SH-SY5Y (cell line): Measurements from ENCODE around the gene RAP1GAP2.

Source experiments
- GATA2 ChIP-seq: IDR thresholded peaks from 2 replicates; pipeline ENCODE4 v1.6.1; 2011; ENCODE audit warnings: mild to moderate bottlenecking, low read depth, low read length
- GATA3 ChIP-seq: IDR thresholded peaks from 2 replicates; pipeline ENCODE4 v1.6.1; 2011; ENCODE audit warnings: low read depth, mild to moderate bottlenecking, low read length, moderate library complexity

Gene RAP1GAP2

DNA sequence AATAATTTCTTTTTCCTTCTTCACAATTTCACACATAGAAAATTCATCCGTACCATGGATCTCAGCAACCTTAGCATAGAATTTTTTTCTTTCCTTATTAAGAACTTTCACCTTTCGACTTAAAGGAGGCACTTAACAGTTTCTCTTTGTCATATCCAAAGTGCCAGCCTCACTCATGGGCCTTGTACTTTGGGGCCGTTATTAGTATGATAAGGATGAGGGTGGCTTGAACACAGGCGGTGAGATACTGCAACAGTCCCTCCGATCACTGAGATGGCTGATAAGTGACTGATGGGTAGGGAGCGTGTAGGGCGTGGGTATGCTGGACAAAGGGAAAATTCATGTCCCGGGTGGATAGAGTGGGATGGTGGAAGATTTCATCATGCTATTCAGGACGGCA, 181.9 kb downstream of the RAP1GAP2 start:
- TF ChIP-seq GATA2, result no peak
- no peak for TF ChIP-seq GATA3

- TF ChIP-seq GATA3 (no peak), GATA2 (no peak)
Measured at GRCh38 chr17:2978991-2979390, 182.8 kb downstream of the RAP1GAP2 start.

DNA sequence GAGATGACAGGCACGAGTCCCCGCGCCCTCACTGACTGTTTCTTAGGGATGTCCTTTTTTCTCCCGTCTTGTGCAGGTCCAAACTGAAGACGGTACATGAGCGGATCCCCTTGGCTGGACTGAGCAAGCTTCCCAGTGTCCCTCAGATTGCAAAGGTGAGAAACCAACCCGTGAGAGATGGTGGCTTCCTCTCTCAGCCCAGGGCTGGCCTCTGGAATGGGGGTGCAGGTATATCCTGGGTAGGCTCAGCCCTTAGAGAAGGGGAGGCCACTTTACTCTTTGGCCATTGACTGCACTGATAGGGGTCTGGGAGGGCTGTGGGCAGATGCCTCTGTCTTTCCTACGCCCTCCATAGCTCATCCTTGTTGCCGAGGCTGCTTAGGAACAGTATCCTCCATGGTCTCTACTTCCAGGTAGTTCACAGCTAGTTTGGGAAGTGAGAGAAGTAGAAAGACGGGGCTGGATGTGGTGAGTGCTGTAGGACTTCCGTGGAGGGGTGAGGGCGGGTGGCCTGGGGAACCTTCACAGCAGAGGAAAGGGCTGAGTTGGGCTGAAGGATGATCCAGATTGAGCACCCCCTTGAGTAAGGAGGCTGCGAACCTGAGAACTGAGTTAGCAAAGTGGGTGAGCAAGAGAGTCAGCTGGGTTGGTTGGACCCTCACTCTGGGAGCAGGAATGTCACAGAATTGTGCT, 184.1 kb downstream of the RAP1GAP2 start:
- TF ChIP-seq GATA2, result no peak
- no peak for TF ChIP-seq GATA3

DNA sequence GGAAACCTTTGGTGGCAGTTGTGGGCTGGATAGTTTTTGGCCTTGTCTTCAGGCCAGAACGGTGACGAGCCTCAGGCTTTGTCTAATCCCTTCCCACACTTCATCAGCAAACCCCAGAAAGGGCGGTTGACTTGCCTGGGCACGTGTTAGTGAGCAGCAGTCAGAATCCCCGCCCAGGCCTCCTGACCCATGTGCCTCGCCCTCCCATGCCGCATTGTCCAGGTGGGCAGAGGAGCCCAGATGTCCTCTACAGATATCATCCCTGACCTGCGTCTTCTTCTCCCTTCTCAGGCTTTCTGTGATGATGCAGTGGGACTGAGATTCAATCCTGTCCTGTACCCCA, 184.6 kb downstream of the RAP1GAP2 start:
- TF ChIP-seq GATA2 (no peak), GATA3 (no peak)

DNA sequence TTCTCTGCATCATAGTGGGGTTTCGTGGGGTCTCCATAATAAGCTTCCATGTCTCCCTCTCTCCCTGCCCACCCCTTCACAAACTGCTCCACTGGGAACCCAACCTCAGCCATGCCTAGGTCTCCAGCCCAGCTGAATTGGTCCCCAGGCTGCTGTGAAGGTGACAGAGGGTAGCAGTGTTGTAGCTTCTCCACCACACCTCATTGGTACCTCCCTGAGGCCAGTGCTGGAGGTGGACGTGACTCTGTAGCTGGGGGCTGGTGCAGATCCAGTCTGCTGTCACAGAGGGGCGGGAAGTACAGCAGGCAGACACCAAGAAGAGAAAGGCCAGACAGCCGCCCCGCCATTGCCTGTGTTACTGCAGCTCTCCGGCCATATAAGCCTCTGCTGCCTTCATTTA, 185.1 kb downstream of the RAP1GAP2 start:
- TF ChIP-seq GATA2 (no peak), GATA3 (no peak)

DNA sequence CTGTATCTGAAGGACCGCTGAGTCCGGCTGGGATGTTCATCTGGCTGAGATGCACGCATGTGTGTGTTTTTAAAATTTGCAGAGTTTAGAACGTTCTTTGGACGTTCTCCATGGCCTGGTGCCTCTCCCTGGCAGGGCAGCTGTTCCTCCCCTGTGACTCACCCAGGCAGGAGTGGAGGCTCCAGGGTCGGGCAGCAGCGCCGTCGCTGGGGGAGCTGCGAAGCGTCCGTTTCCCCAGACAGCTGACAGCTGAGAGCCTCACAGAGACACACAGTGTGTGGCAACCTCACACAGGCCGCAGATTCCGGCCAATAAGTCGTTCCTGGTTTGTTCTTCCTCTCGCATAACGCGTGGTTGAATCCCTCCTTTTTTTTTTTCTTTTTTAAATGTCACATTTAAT, 186.6 kb downstream of the RAP1GAP2 start:
- TF ChIP-seq GATA3, result no peak
- TF ChIP-seq GATA2, result no peak

- TF ChIP-seq GATA3, result no peak
- no peak for TF ChIP-seq GATA2
Measured at GRCh38 chr17:2983255-2983654, 187.0 kb downstream of the RAP1GAP2 start.

DNA sequence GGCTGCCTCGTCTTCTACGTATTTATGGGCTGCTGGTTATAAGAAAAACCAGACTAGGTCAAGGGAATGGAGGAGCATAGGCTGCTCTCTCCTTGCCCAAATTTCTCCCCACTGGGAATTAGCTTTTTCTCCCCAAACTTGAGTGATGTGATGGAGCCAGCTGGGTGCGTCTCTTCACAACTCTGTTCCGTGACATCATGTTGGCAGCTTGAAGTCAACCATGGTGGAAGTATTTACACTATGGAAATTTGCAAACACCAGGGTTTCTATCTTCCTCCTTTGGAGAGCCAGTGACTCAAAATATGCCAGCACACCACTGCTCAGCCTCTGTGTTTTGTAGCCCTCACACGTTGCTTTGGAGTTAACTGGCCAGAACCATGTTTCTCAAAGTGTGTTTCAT, 189.1 kb downstream of the RAP1GAP2 start:
- TF ChIP-seq GATA2, result no peak
- TF ChIP-seq GATA3, result no peak

DNA sequence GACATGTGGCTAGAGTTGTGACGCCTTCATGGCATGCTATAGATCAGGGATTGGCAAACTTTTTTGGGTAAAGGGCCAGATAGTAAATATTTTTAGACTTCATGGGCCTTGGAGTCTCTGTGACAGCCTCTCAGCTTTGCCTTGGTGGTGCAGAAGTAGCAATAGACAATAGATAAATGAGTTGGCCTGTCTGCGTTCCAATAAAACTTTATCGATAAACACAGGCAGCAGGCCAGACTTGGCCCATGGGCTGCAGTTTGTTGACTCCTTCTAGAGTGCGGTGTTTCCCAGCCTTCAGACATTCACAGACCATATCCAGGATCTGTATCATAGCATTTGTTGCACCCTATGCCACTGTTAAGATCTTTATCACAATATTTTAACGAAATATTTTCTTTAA, 190.7 kb downstream of the RAP1GAP2 start:
- no peak for TF ChIP-seq GATA2
- no peak for TF ChIP-seq GATA3

DNA sequence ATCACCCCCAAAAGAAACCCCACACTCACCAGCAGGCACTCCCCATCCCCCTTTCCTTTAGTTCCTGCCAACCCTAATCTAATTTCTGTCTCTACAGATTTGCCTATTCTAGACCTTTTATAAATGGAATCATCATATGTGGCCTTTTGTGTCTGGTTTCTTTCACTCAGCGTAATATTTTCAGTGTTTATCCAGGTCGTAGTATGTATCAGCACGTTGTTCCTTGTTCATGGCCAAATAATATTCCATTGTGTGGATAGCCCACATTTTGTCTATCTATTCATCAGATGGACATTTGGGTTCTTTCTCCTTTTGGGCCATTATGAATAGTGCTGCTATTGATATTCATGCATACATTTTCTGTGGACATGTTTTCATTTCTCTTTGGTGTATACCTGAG, 193.6 kb downstream of the RAP1GAP2 start:
- TF ChIP-seq GATA3 (no peak), GATA2 (no peak)

- no peak for TF ChIP-seq GATA3
- TF ChIP-seq GATA2, result no peak
Measured at GRCh38 chr17:2990396-2990795, 194.2 kb downstream of the RAP1GAP2 start.

- TF ChIP-seq GATA3, result no peak
- TF ChIP-seq GATA2, result no peak
Measured at GRCh38 chr17:2994441-2994840, 198.2 kb downstream of the RAP1GAP2 start.

DNA sequence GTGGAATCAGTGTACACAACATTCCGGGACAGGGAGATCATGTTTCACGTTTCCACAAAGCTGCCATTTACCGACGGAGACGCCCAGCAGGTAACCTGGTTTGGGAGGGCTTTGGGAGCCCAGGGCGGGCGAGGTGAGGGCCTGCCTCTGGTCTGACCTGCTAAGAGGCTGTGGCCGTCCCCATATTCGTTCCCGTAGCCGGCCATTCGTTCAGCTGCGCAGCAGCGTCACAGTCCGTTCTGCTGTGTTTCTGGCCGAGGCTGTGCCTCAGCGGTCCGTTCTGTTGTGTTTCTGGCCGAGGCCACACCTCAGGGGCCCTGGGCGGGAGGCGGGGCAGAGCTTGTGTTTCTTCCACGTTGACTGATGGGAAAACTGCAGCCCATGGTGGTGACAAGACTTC, 199.1 kb downstream of the RAP1GAP2 start:
- TF ChIP-seq GATA2, result no peak
- no peak for TF ChIP-seq GATA3

DNA sequence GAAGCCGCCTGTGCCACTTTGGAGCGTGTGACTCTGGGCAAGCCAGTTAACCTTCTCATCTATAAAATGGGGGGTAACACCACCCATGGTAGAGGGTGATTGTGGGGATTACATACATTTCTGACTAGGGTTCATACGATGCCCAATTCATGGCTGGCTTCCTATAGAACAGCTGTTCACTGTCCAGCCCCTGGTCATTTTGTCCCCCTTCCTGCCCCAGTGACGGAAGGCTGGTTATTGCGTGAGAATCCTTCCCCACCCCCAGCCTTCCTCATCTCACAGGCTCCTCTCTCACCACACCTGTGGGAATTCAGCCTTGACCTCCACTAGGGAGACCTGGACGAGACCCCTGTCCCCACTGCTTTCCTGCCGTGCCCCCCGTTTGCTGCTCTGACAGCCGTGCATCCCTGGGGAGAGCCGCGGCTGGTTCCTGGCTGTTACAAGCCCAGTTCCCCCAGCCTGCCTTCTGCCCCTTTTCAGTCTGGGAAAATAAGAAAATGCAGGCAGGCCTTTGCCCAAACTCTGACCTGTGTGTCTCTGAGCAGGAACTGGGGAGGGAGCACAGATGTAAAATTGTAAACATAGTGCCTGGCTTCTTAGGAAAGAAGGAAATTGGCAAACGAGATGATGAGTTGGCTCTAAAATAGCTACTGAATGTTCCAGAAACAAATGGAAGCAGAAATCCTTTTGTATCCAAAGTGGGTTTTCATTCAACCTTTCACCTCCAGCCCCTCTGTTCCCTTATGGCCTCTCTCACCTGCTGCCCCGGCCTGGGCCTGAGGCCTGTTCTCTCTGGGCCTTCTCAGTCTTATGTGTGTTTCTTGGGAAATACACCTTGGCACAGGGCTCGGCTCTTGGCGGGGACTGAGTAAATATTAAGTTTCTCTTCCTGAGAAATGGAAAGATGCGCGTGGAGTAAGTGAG, 199.9 kb downstream of the RAP1GAP2 start:
- TF ChIP-seq GATA2 (no peak), GATA3 (no peak)
